D341Med (cell line): ENCODE measurements around the gene HIKESHI.
A peak's percentile ranks its signal among the peaks of the same experiment; 100 is the strongest.
"Not testable (repeated sequence)": the region's sequence is repeated elsewhere in the genome, so short reads cannot be mapped to it uniquely, and the experiment has no call there.

Experiments
- DNase-seq: peaks from one replicate; pipeline ENCODE4 v3.0.0; 2012; ENCODE audit warnings: low spot score

HIKESHI gene, protein sequence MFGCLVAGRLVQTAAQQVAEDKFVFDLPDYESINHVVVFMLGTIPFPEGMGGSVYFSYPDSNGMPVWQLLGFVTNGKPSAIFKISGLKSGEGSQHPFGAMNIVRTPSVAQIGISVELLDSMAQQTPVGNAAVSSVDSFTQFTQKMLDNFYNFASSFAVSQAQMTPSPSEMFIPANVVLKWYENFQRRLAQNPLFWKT

GRCh38 chr11:86302092-86302793, at the start of gene HIKESHI:
Gene HIKESHI (plus strand): TSS chr11:86302240. CDS start chr11:86302449, 209 bp downstream.
- peak; percentile 91 for DNase-seq

DNA sequence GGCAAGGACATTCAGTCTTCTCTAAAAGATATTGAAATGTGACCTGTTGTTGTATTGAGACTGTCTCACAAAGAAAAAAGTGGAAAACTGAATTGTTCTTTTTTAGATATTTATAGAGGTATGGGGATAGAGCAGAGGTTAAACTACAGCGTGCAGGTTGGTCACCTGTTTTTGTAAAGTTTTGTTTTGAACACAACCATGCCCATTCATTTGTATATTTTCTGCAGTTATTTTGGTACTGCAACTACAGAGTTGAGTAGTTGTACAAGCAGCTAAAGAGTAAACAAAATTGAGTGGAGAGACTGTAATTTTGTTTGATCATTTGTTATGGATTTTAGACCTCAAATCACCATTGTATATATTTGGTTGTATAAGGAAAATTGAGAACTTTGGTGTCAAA, 46.1 kb upstream of the HIKESHI start:
- DNase-seq, result no peak

DNA sequence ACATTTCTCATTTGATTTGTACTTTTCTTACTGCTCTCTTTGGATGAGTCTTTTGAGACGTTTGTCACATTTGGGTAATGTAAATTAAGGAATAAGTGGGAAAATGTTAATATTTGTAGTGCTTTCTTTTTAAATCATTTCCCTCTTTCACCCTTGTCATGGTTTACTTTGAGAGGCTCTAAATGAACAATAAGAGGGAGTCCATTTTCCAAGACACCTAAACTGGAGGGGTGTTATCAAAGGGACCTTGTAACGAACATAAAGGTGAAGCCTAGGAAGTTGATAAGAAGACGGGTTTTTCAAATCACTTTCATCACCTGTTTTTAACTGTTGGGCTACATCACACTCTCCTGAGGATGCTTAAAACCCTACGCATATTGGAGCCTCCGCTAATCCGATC, 45.4 kb upstream of the HIKESHI start:
- no peak for DNase-seq

GRCh38 chr11:86257446-86257845, 44.6 kb upstream of the HIKESHI start:
- DNase-seq, result no peak

- no peak for DNase-seq
These were observed 42.3 kb upstream of the HIKESHI start for GRCh38 chr11:86259730-86260129.

DNA sequence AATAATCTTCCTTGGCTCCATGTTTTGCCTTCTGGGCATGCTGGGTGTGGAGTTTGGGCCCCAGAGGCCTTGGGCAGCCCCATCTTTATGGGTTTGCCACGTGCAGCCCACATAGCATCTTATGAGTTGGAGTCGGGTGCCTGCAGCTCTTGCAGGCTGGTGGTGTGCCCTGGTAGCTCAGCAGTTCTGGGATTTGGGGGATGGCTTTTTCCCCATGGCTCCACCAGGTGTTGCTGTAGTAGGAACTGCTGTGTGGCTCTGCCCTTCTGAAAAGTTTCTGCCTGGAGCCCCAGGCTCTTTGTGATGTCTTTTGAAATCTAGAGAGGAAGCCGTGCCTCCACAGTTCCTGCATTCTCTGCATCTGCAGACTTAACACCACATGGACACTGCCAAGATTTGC, 40.7 kb upstream of the HIKESHI start:
- no peak for DNase-seq

GRCh38 chr11:86262387-86262786, 39.7 kb upstream of the HIKESHI start:
- DNase-seq, result no peak

DNA sequence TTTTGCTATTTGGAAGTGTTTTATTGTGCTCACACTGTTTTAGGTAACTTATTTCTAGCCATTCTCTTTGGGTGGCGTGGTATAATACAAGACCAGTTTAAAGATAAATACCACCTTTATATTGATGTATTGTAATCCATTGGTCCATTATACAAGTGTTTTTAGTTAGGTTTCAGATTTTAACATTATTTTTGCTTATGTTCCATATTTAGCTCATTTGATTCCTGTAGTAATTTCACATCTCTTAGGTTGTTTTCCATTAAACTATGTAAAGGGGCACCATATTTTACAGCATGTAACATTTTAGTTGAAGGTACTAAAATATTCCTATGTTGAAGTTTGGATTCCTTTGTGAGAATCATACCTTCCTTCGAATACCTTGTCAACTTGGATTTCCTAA, 37.4 kb upstream of the HIKESHI start:
- DNase-seq, result no peak

DNA sequence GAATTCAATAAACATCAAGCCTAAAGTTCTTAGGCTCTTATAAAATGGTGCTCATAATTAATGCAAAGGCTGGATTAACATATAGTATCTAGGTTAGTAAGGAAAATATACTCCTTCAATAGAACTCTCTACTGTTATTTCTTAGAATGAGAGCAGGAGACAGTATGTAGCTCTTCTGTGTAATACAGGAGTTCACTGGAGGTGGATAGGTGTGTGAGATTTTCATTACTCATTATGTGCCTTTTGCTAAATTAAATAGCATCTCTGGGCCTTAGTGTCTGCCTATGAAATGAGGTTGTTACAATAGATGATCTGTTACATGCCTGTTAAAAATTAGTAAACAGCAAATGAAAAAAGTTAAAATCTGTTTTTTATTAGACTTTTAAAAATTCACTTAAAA, 36.8 kb upstream of the HIKESHI start:
- DNase-seq, result no peak

DNA sequence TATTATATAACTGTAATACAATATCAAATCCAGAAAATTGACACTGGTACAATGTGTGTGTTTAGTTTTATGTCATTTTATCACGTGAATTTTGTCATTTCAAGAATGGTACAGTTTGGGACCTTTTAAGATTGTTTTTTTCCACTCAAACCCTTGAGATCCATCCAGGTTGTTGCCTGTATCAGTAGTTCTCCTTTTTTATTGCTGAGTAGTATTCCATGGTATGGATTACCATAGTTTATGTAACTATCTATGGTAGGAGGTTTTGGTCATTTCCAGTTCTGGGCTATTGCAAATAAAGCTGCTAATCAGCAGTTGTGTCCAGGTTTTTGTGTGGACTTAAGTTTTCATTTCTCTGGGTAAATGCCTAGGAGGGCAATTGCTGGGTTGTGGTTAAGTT, 32.4 kb upstream of the HIKESHI start:
- DNase-seq, result no peak

DNA sequence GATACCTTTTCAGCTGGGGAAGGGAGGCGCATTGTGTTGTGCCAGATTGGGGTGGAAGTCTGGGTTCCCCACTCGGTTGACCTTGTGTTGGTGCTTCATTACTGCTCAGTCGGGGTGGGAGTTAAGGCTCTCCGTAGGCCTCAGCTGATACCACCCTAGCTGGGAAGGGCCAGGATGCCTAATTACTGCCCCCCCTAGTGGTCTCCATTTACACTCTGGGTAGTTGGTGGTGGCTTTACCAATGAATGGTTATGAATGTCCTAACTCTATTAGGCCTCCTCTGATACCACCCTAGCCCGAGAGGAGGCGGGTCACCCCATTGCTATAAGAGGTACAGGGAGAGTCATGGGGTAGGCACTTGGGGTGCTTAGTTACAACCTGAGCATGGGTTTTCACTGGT, 27.5 kb upstream of the HIKESHI start:
- DNase-seq, result no peak

GRCh38 chr11:86274999-86275398, 27.0 kb upstream of the HIKESHI start:
- DNase-seq, result no peak

DNA sequence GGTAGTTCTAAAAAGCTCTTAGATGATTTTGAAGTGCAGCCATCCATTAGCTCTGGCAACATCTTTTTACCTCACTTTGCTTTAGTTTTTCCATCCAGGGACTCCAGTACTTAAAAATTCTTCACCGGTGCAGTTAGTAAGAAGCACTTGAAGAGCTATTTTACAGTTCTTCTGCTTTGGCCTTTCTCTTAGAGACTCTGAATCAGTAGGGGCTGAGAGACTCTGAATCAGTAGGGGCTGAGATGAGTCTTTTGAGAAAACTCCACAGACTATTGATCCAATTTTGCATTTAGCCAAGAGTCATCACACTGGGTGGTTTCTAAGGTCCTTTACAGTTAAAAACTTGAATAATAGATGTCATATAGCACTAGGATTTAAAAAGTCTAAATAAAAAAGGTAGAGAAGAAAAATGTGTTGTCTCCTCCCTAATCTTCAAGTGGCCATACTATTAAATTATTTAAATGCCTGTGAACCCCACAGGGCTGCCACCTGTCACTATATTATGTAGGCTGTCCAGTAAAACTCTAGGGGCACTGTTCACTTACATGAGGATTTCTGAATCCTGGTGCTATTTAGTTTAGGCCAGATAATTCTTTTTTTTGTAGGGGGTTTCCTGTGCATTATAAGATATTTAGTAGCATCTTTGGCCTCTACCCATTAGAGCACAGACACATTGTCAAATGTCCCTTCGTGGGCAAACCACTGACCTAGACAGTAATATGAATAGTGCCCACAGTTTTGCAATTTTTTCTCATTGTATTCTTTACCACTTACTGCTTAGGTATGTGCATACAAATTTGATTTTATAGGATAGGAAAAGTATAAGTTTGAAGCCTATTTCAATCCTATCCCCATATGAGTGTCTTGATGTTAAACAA, 26.3 kb upstream of the HIKESHI start:
- no peak for DNase-seq

DNA sequence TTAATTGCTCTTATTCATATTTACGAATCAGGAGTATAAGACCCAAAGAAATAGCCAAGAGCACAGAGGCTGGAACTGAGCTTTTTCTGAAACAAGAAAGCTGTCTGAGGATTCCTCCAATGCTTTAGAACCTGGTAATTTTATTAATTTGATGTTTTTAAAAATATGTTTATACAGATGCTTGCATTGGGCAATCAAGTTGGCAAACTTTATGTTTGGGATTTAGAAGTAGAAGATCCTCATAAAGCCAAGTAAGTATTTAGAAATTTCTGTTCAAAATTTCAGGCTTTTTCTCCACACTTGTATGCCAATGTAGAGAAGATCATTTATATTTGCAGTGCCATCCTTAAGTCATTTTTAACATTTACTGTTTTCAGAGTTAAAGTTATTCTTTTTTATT, 24.3 kb upstream of the HIKESHI start:
- DNase-seq, result no peak

DNA sequence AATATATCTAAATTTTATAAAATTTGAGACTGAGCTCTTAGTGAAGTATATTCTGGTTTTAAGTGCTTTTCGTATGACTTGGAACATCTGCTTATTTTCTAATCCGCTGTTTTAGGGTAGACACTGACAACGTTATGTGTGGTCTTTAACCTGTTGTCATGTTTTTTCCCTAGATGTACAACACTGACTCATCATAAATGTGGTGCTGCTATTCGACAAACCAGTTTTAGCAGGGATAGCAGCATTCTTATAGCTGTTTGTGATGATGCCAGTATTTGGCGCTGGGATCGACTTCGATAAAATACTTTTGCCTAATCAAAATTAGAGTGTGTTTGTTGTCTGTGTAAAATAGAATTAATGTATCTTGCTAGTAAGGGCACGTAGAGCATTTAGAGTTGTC, 23.8 kb upstream of the HIKESHI start:
- no peak for DNase-seq

- no peak for DNase-seq
These were observed 22.3 kb upstream of the HIKESHI start for GRCh38 chr11:86279747-86280146.

GRCh38 chr11:86287468-86287796, 14.6 kb upstream of the HIKESHI start:
- DNase-seq, result no peak

- DNase-seq, result no peak
These were observed 13.1 kb upstream of the HIKESHI start for GRCh38 chr11:86288776-86289507.

DNA sequence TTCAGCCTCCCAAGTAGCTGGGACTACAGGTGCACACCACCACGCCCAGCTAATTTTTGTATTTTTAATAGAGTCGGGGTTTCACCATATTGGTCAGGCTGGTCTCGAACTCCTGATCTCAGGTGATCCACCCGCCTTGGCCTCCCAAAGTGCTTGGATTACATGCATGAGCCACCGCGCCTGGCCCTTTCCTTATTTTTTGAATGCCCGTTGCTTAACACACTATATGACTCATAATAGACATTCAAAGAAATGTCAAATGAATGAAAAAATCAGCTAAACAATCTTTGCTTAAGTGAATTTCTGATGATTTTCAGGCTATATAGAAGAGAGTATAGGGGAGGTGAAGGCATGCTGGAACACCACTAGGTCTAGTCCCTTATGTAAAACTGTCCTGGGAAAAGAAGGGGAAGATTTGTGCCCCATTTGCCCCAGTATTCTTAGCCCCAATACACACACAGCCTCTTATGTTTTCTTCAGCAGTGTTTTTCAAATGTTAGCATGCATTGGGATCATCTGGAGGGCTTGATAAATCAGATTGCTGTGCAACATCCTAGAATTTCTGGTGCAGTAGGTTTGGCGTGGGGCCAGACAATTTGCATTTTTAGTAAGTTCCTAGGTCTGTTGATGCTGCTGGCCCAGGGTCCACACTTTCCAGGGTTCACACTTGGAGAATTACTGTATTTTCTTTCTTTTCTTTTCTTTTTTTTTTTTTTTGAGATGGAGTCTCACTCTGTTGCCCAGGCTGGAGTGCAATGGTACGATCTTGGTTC, 12.3 kb upstream of the HIKESHI start:
- not testable (repeated sequence) for DNase-seq

DNA sequence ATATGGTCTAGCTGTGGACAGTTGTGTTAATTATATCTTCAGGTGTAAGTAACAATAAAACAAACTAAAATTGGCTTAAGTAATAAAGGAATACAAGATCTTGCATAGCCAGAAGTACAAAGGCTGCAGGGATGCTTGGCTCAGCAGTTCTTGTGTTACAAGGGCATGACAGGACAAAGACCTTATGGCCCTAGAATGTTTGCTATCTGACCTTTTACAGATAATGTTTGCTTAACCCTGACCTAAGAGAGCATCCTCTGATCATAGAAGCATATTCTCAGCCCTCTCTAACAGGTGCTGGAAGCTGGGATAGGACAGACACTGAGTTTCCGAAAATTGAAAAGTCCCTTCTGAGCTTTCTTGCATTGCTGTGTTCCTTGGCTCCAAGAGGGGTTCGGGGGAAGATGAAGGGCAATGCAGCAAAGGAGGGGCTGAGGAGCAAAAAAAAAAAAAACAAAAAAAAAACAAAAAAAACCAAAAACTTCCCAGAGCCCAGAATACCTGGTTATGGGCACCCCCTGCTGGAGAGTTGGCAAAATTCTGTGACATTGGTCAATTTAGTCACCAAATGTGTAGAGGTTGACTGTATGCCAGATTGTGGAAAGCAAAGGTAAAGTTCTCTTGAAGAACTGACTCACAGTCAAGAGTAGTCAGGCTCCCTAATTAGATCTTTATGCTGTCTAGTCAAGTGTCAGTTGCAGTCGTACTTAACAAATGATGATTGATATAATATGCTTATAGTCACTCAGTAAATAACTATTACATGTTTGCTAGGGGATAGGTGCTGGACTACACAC, 10.4 kb upstream of the HIKESHI start:
- DNase-seq, result peak; percentile 57
